ENCODE results near the gene FCRL3. TPM values are rescaled to one million over a fixed set of nuclear protein-coding genes. Genes with fewer than 3 reads are reported as not detected.
"Not testable (repeated sequence)": the region's sequence is repeated elsewhere in the genome, so short reads cannot be mapped to it uniquely, and the experiment has no call there.

Gene FCRL3
- total RNA-seq (under 1 TPM; 0.58 to 0.84 TPM), polyA plus RNA-seq (ENCODE audit: insufficient read length in 6 of 6) (under 1 TPM; 0.17 to 0.58 (median 0.41) TPM)
- long read RNA-seq, donor 1: 0 reads
- long read RNA-seq, donor 2: 0 reads
- long read RNA-seq, donor 3: 0 reads
- long read RNA-seq, donor 4: 0 reads
- long read RNA-seq, donor 5: 0 reads
- long read RNA-seq, donor 6: 0 reads
- long read RNA-seq, donor 7: 0 reads
- long read RNA-seq, donor 8: 0 reads
- long read RNA-seq, donor 9: 0 reads
- long read RNA-seq, donor 10: 0 reads
- long read RNA-seq, donor 11: 0 reads
- long read RNA-seq, donor 12: 0 reads

- TF ChIP-seq CTCF (IDR thresholded peaks at IDR 0.05): no peak
- intact Hi-C loops (cut with DNase I): no loop called here
- no peak for ATAC-seq
Measured at GRCh38 chr1:157700732-157701131, at the start of gene FCRL3. TSS of gene FCRL3 (minus strand) at chr1:157700769. CDS start at chr1:157700489, 280 bp downstream.

GRCh38 chr1:157748262-157748817 is 47.8 kb upstream of the FCRL3 start:
- no peaks in the 10 kb centered on the region for H3K27me3 ChIP-seq
- intact Hi-C loops (cut with DNase I): no loop called here
- no peak for TF ChIP-seq CTCF (IDR thresholded peaks at IDR 0.05)
- DNase-seq (no peak), ATAC-seq (no peak)
- no peaks in the 10 kb centered on the region for H3K36me3 ChIP-seq
- no peaks in the 10 kb centered on the region for H3K4me1 ChIP-seq
- H3K9me3 ChIP-seq: no peaks in the 10 kb centered on the region
- no peak overlapping the region for H3K4me3 ChIP-seq
- H3K27ac ChIP-seq: no peak overlapping the region

More at GRCh38 chr1:157700732-157701131, at the start of gene FCRL3:
- Histone ChIP-seq H3K4me3 (no peak within 1 kb of the TSS), H3K36me3 (no peaks in the 10 kb centered on the region), H3K4me1 (no peaks in the 10 kb centered on the region), H3K9me3 (no peaks in the 10 kb centered on the region), H3K27me3 (no peaks in the 10 kb centered on the region), H3K27ac (no peak within 1 kb of the TSS)
- DNase-seq: no peak

- intact Hi-C loops (cut with DNase I): no loop called here
- Histone ChIP-seq H3K27me3 (no peaks in the 10 kb centered on the region), H3K4me3 (no peak overlapping the region), H3K9me3 (no peaks in the 10 kb centered on the region), H3K27ac (no peak overlapping the region), H3K4me1 (no peaks in the 10 kb centered on the region), H3K36me3 (no peaks in the 10 kb centered on the region)
- DNase-seq: no peak
- TF ChIP-seq CTCF (IDR thresholded peaks at IDR 0.05): no peak
- no peak for ATAC-seq
Measured at GRCh38 chr1:157739229-157739901, 38.8 kb upstream of the FCRL3 start.

GRCh38 chr1:157735991-157736390 is 35.4 kb upstream of the FCRL3 start:
- ATAC-seq; DNase-seq; H3K27ac ChIP-seq; H3K27me3 ChIP-seq; H3K4me3 ChIP-seq; H3K4me1 ChIP-seq; H3K36me3 ChIP-seq; H3K9me3 ChIP-seq; intact Hi-C loops (cut with DNase I): not testable (repeated sequence)

GRCh38 chr1:157734321-157734720 is 33.8 kb upstream of the FCRL3 start:
- H3K4me3 ChIP-seq: no peak overlapping the region
- intact Hi-C loops (cut with DNase I): no loop called here
- H3K27me3 ChIP-seq: no peaks in the 10 kb centered on the region
- ATAC-seq (peak; percentile 15), DNase-seq (no peak)
- no peaks in the 10 kb centered on the region for H3K9me3 ChIP-seq
- TF ChIP-seq CTCF (IDR thresholded peaks at IDR 0.05): no peak
- H3K4me1 ChIP-seq: no peaks in the 10 kb centered on the region
- no peaks in the 10 kb centered on the region for H3K36me3 ChIP-seq
- H3K27ac ChIP-seq: no peak overlapping the region

All from left lung (tissue), 14 donors.